ENCODE results near the gene PPP1R13B. TPM values are rescaled to one million over a fixed set of nuclear protein-coding genes. Genes with fewer than 3 reads are reported as not detected.
A peak's percentile ranks its signal among the peaks of the same experiment; 100 is the strongest.

The PPP1R13B gene
- total and polyA plus RNA-seq, 7 donors: 4.7 to 17.9 (median 13.3) TPM

GRCh38 chr14:103700753-103701490, 146.5 kb downstream of the PPP1R13B start:
- Histone ChIP-seq H3K36me3 (ENCODE audit: insufficient read depth in 1 of 2, low read depth in 1 of 2) (peaks cover 2 to 65% of the 10 kb centered on the region in 2 donors), H3K9me3 (no peaks in the 10 kb centered on the region), H3K27ac (peak overlapping the region; percentile 71), H3K4me3 (no peak overlapping the region), H3K27me3 (ENCODE audit: insufficient read depth in 3 of 3, low read length in 2 of 3) (no peaks in the 10 kb centered on the region), H3K4me1 (peaks cover 46% of the 10 kb centered on the region)
- 25 to 51% (median 28%) methylated on average over 21 of the region's 21 CpGs for WGBS, 3 donors
- intact Hi-C loops (cut with DNase I): no loop called here
- no peak for TF ChIP-seq CTCF (IDR thresholded peaks at IDR 0.05)
- ATAC-seq (peak; percentile 43 to 58 (median 50)), DNase-seq (peak; percentile 69 to 80)

- peaks cover 4 to 57% of the 10 kb centered on the region in 2 donors for H3K36me3 ChIP-seq (ENCODE audit: insufficient read depth in 1 of 2, low read depth in 1 of 2)
- H3K27me3 ChIP-seq (ENCODE audit: insufficient read depth in 3 of 3, low read length in 2 of 3): no peaks in the 10 kb centered on the region
- no peak for TF ChIP-seq CTCF (IDR thresholded peaks at IDR 0.05)
- peaks cover 48% of the 10 kb centered on the region for H3K4me1 ChIP-seq
- H3K4me3 ChIP-seq: no peak overlapping the region
- H3K9me3 ChIP-seq: no peaks in the 10 kb centered on the region
- WGBS, 3 donors: 33 to 51% (median 36%) methylated on average over 25 of the region's 25 CpGs
- H3K27ac ChIP-seq: peak overlapping the region; percentile 71
- DNase-seq (peak; percentile 67 to 89), ATAC-seq (peak; percentile 80 to 84 (median 84))
- intact Hi-C loops (cut with DNase I): loop anchor here in 1 of 2 donors (5.0 kb wide), 1 partner anchor 68 kb away; no protein-coding TSS in a partner anchor
Measured at GRCh38 chr14:103699901-103700752, 147.2 kb downstream of the PPP1R13B start.

- DNase-seq: peak; percentile 12 to 51
- Histone ChIP-seq H3K27me3 (ENCODE audit: insufficient read depth in 3 of 3, low read length in 2 of 3) (no peaks in the 10 kb centered on the region), H3K27ac (peak overlapping the region; percentile 71), H3K4me1 (peaks cover 48% of the 10 kb centered on the region), H3K9me3 (no peaks in the 10 kb centered on the region), H3K4me3 (no peak overlapping the region), H3K36me3 (ENCODE audit: insufficient read depth in 1 of 2, low read depth in 1 of 2) (peaks cover 4 to 56% of the 10 kb centered on the region in 2 donors)
- intact Hi-C loops (cut with DNase I): loop anchor here in 1 of 2 donors (5.0 kb wide), 1 partner anchor 67 kb away; no protein-coding TSS in a partner anchor
- WGBS, 3 donors: 87 to 94% (median 92%) methylated on average over 16 to 17 of the region's 17 CpGs
- TF ChIP-seq CTCF (IDR thresholded peaks at IDR 0.05): no peak
- ATAC-seq: no peak
Measured at GRCh38 chr14:103699261-103699661, 148.1 kb downstream of the PPP1R13B start.

GRCh38 chr14:103698380-103699260, 148.8 kb downstream of the PPP1R13B start:
- H3K4me1 ChIP-seq: peaks cover 51% of the 10 kb centered on the region
- intact Hi-C loops (cut with DNase I): loop anchor here in 1 of 2 donors (5.0 kb wide), 1 partner anchor 66 kb away; no protein-coding TSS in a partner anchor

More at GRCh38 chr14:103698380-103699260, 148.8 kb downstream of the PPP1R13B start:
- DNase-seq (peak; percentile 15 to 51), ATAC-seq (no peak)
- Histone ChIP-seq H3K4me3 (no peak overlapping the region), H3K36me3 (ENCODE audit: insufficient read depth in 1 of 2, low read depth in 1 of 2) (peaks cover 6 to 56% of the 10 kb centered on the region in 2 donors), H3K9me3 (no peaks in the 10 kb centered on the region), H3K27me3 (ENCODE audit: insufficient read depth in 3 of 3, low read length in 2 of 3) (no peaks in the 10 kb centered on the region), H3K27ac (peak overlapping the region; percentile 71)
- WGBS, 3 donors: 80 to 88% (median 82%) methylated on average over 33 of the region's 33 CpGs
- no peak for TF ChIP-seq CTCF (IDR thresholded peaks at IDR 0.05)
